ENCODE data around the gene MBD2.

DNA sequence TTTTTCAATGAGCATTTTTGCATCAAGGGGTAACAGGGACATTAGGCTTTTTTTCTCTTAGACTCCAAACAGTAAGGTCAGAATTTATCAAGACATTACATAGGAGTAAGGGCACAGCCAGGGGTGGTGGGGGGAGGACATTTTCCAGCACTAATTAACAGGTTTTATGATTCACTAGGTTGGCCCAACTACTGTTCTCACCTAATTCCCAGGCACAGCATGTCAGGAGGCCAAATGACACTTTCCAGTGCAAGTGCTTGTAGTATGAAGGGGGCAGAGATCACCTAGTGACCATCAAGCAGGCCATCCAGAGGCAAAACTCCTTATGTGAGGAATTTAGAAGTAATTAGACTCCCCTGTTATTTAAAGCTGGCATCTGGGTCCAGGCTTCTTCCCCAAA lies 3.9 kb upstream of the MBD2 start:
- TF ChIP-seq, protein P1, sequence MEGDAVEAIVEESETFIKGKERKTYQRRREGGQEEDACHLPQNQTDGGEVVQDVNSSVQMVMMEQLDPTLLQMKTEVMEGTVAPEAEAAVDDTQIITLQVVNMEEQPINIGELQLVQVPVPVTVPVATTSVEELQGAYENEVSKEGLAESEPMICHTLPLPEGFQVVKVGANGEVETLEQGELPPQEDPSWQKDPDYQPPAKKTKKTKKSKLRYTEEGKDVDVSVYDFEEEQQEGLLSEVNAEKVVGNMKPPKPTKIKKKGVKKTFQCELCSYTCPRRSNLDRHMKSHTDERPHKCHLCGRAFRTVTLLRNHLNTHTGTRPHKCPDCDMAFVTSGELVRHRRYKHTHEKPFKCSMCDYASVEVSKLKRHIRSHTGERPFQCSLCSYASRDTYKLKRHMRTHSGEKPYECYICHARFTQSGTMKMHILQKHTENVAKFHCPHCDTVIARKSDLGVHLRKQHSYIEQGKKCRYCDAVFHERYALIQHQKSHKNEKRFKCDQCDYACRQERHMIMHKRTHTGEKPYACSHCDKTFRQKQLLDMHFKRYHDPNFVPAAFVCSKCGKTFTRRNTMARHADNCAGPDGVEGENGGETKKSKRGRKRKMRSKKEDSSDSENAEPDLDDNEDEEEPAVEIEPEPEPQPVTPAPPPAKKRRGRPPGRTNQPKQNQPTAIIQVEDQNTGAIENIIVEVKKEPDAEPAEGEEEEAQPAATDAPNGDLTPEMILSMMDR (optimal IDR thresholded peaks at IDR 0.05 in 1 of 3, IDR thresholded peaks at IDR 0.05 in 1 of 3, conservative IDR thresholded peaks at IDR 0.05 in 1 of 3; ENCODE audit: extremely low read depth in 1 of 3, insufficient read depth in 2 of 3, low read length in 3 of 3): no peak
- no peak for TF ChIP-seq EZH2 (IDR thresholded peaks at IDR 0.05; ENCODE audit: low read length)

Data from keratinocyte (primary cell).